Endothelial cell of umbilical vein (primary cell): ENCODE data around the gene KIR2DL3.

Source experiments
- EZH2 ChIP-seq: IDR thresholded peaks from 2 replicates; pipeline ENCODE4 v1.6.1; 2012; ENCODE audit warnings: borderline replicate concordance, low read depth, mild to moderate bottlenecking, moderate library complexity, low read length, inconsistent platforms; ENCODE audit not compliant: severe bottlenecking
- FOS ChIP-seq: IDR thresholded peaks from 2 replicates; pipeline ENCODE4 v1.6.1; 2011; ENCODE audit warnings: mild to moderate bottlenecking, low read length, moderate library complexity, borderline replicate concordance; ENCODE audit not compliant: insufficient read depth
- JUN ChIP-seq: IDR thresholded peaks from 2 replicates; pipeline ENCODE4 v1.6.1; 2011; ENCODE audit warnings: borderline replicate concordance, low read depth; ENCODE audit not compliant: insufficient read length, insufficient read depth
- MAX ChIP-seq: IDR thresholded peaks from 2 replicates; pipeline ENCODE4 v1.6.1; 2011; ENCODE audit not compliant: insufficient read depth, insufficient read length
- MYC ChIP-seq: IDR thresholded peaks from one replicate; pipeline ENCODE4 v1.6.1; 2011; ENCODE audit warnings: mild to moderate bottlenecking, low read depth, low read length
- POLR2A ChIP-seq: IDR thresholded peaks from 2 replicates; pipeline ENCODE4 v1.6.1; 2012; ENCODE audit warnings: low read depth, mild to moderate bottlenecking, control low read depth, low read length
- POLR2AphosphoS5 ChIP-seq: IDR thresholded peaks from 2 replicates; pipeline ENCODE4 v1.6.1; 2012; ENCODE audit warnings: low read depth, mild to moderate bottlenecking, control low read depth, low read length, moderate library complexity; ENCODE audit not compliant: insufficient read depth
- TF ChIP-seq, protein P1 (sequence below), 2 donors: IDR thresholded peaks; 1 replicate in 1 of 2; 2 replicates in 1 of 2; pipeline ENCODE4 v1.5.1; 2011; ENCODE audit warnings: low read length in 2 of 2, mild to moderate bottlenecking in 2 of 2, moderate library complexity in 2 of 2, control low read depth in 1 of 2, inconsistent platforms in 1 of 2, low read depth in 1 of 2; ENCODE audit not compliant: insufficient read depth in 1 of 2; ENCODE audit errors: extremely low read depth in 1 of 2

- TF ChIP-seq, protein P1, sequence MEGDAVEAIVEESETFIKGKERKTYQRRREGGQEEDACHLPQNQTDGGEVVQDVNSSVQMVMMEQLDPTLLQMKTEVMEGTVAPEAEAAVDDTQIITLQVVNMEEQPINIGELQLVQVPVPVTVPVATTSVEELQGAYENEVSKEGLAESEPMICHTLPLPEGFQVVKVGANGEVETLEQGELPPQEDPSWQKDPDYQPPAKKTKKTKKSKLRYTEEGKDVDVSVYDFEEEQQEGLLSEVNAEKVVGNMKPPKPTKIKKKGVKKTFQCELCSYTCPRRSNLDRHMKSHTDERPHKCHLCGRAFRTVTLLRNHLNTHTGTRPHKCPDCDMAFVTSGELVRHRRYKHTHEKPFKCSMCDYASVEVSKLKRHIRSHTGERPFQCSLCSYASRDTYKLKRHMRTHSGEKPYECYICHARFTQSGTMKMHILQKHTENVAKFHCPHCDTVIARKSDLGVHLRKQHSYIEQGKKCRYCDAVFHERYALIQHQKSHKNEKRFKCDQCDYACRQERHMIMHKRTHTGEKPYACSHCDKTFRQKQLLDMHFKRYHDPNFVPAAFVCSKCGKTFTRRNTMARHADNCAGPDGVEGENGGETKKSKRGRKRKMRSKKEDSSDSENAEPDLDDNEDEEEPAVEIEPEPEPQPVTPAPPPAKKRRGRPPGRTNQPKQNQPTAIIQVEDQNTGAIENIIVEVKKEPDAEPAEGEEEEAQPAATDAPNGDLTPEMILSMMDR (IDR thresholded peaks at IDR 0.05; ENCODE audit: extremely low read depth in 1 of 2, insufficient read depth in 1 of 2, low read depth in 1 of 2, low read length in 2 of 2): no peak
- TF ChIP-seq POLR2A: no peak
- TF ChIP-seq MAX: no peak
- no peak for TF ChIP-seq JUN
- TF ChIP-seq EZH2: no peak
- no peak for TF ChIP-seq POLR2AphosphoS5
- TF ChIP-seq FOS: no peak
- no peak for TF ChIP-seq MYC
Observed at GRCh38 chr19:54709212-54709948, 28.9 kb upstream of the KIR2DL3 start.
